ENCODE data around the gene PSD2.
A peak's percentile ranks its signal among the peaks of the same experiment; 100 is the strongest.

The PSD2 gene

DNA sequence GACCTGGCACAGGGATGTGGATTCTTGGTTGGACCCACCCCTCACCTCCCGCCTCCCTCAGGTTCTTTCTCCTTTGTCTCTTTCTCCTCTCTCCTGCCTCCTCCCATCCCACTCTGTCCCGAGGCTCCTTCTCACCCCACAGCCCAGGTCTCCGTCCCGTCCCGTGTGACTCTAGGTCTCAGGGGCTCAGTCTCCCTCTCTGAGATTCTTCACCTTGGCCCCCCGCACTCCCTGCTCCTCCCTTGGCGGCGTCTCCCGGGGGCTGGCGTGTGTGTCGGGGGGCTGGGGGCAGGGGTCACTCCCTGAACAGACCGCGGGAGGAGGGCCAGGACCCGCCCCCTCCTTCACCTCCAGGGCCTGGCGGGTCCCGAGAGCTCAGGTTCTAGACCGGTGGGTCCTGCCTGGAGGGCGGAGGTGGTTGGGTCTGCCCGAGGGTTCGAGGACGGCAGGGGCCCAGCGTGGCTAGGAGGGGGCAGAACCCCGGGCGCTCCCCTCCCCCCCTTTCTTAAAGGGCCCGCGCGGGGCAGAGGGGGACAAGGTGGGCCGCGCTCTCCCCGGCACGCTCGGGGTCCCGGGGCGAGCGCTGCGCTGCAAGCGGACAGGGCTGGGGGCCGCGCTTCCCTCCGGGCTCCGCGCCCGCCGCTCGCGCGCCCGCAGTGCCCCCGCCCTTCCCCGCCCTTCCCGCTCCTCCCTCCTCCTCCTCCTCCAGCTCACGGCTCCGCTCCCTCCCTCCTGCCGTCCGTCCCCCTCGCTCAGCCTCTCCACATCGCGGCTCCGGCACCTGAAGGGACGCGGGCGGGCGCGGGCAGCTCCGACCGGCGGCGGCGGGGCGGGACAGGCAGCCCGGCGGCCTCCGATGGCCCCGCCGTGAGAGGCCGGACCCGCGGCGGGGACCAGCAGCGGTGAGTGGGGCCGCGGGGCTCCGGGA, at the start of gene PSD2:
PSD2 (plus strand) TSS at position 735 of the 928 bp plus-strand sequence. CDS start 13,633 bp downstream, outside the sequence.
- no peak within 1 kb of the TSS for H3K4me3 ChIP-seq (ENCODE audit: low read depth, low read length)
- no peak for TF ChIP-seq CTCF (IDR thresholded peaks at IDR 0.05; ENCODE audit: low read depth, low read length)

DNA sequence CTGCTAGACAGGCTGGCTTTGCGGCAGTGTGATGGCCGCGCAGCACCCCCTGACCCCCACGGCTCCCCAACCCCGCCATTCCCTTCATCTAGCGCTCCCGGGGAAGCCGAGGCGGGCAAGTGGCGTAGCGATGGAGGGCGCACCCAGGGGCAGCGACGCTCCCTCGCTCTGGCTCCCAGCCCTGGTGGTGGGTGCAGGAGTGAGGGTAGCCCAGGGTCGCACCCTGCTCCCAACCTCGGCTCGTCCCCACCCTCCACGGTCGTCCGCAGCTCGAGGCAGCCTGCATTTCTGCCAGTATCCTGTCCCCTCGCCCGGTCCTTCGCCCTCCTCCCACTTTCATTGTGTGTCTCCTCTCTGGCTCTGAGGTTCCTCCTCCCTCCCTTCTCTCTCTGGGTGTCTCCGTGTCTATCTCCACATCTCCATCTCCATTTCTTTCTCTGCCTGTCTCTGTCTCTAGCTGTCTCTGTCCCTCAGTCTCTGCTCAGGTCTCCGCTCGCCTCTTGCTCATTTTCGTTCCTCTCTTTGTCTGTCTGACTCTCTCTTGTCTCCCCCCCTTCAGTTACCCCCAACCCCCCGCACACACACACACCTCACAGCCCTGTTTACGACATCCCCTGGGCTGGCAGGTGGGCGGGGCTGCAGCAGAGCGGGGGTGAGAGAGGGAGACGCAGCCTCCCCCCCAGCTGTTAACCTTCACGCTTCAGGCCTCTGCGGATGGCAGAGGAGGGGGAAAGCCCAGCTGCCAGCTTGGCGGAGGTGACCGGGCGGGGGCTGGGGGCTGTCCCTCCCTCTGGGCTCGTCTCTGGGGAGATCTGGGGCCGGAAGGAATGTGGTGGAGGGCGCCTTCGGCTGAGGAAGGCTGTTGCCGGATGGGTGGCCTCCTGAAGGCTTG, 48.7 kb upstream of the PSD2 start:
- peak overlapping the region; percentile 50 for H3K4me3 ChIP-seq (ENCODE audit: low read depth, low read length)

GRCh38 chr5:139747583-139748504, 47.8 kb upstream of the PSD2 start:
- peak overlapping the region; percentile 50 for H3K4me3 ChIP-seq (ENCODE audit: low read depth, low read length)
- no peak for TF ChIP-seq CTCF (IDR thresholded peaks at IDR 0.05; ENCODE audit: low read depth, low read length)

More for the DNA sequence above, 48.7 kb upstream of the PSD2 start:
- TF ChIP-seq CTCF (IDR thresholded peaks at IDR 0.05; ENCODE audit: low read depth, low read length): no peak

DNA sequence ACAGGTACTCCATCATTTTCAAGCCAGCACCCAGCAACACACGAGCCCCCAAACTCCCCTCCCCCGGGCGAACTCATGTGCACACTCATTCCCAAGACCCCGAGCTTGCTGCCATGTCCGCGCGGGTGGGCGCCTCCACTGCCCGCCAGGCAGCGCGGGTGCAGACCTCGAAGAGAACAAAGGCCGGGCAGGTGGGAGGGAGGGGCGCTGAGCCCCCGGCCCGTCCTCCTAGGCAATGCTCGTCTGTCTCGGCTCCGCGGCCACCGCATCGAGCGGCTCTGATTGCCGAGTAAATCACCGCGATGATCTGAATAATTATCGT, 47.1 kb upstream of the PSD2 start:
- no peak overlapping the region for H3K4me3 ChIP-seq (ENCODE audit: low read depth, low read length)
- no peak for TF ChIP-seq CTCF (IDR thresholded peaks at IDR 0.05; ENCODE audit: low read depth, low read length)

GRCh38 chr5:139749242-139749641, 46.4 kb upstream of the PSD2 start:
- no peak overlapping the region for H3K4me3 ChIP-seq (ENCODE audit: low read depth, low read length)
- TF ChIP-seq CTCF (IDR thresholded peaks at IDR 0.05; ENCODE audit: low read depth, low read length): no peak

GRCh38 chr5:139751236-139751635, 44.4 kb upstream of the PSD2 start:
- TF ChIP-seq CTCF (IDR thresholded peaks at IDR 0.05; ENCODE audit: low read depth, low read length): no peak
- H3K4me3 ChIP-seq (ENCODE audit: low read depth, low read length): no peak overlapping the region
